ENCODE data around the gene ARHGAP24. TPM values are rescaled to one million over a fixed set of nuclear protein-coding genes. Genes with fewer than 3 reads are reported as not detected.

The ARHGAP24 gene
- total RNA-seq, 1 donor from 2014 or later = 17.8 TPM

GRCh38 chr4:85787133-85787532 is 312.2 kb downstream of the ARHGAP24 start:
- H3K4me1 Mint-ChIP-seq (ENCODE audit: low read depth) = no peaks in the 10 kb centered on the region
- H3K9me3 Mint-ChIP-seq (ENCODE audit: low read depth) = no peaks in the 10 kb centered on the region
- no peaks in the 10 kb centered on the region for H3K36me3 Mint-ChIP-seq (ENCODE audit: insufficient read depth)
- H3K27ac Mint-ChIP-seq = no peak overlapping the region
- TF ChIP-seq CTCF (IDR thresholded peaks at IDR 0.05; ENCODE audit: unreplicated experiment) = no peak
- no peak for DNase-seq (ENCODE audit: low spot score, unreplicated experiment)
- no peak overlapping the region for H3K4me3 Mint-ChIP-seq (ENCODE audit: low read depth)
- H3K27me3 Mint-ChIP-seq = no peaks in the 10 kb centered on the region

- Mint-ChIP-seq H3K27ac (no peak overlapping the region), H3K36me3 (ENCODE audit: insufficient read depth) (no peaks in the 10 kb centered on the region), H3K4me3 (ENCODE audit: low read depth) (no peak overlapping the region), H3K9me3 (ENCODE audit: low read depth) (no peaks in the 10 kb centered on the region), H3K27me3 (no peaks in the 10 kb centered on the region), H3K4me1 (ENCODE audit: low read depth) (no peaks in the 10 kb centered on the region)
- no peak for DNase-seq (ENCODE audit: low spot score, unreplicated experiment)
- TF ChIP-seq CTCF (IDR thresholded peaks at IDR 0.05; ENCODE audit: unreplicated experiment) = no peak
Measured at GRCh38 chr4:85788604-85789003, 313.7 kb downstream of the ARHGAP24 start.

GRCh38 chr4:85789241-85789640 is 314.3 kb downstream of the ARHGAP24 start:
- Mint-ChIP-seq H3K36me3 (ENCODE audit: insufficient read depth) (no peaks in the 10 kb centered on the region), H3K4me3 (ENCODE audit: low read depth) (no peak overlapping the region), H3K27me3 (no peaks in the 10 kb centered on the region), H3K9me3 (ENCODE audit: low read depth) (no peaks in the 10 kb centered on the region), H3K4me1 (ENCODE audit: low read depth) (no peaks in the 10 kb centered on the region), H3K27ac (no peak overlapping the region)
- DNase-seq (ENCODE audit: low spot score, unreplicated experiment) = no peak
- TF ChIP-seq CTCF (IDR thresholded peaks at IDR 0.05; ENCODE audit: unreplicated experiment) = no peak

- Mint-ChIP-seq H3K27ac (no peak overlapping the region), H3K27me3 (no peaks in the 10 kb centered on the region), H3K4me1 (ENCODE audit: low read depth) (no peaks in the 10 kb centered on the region), H3K9me3 (ENCODE audit: low read depth) (no peaks in the 10 kb centered on the region), H3K36me3 (ENCODE audit: insufficient read depth) (no peaks in the 10 kb centered on the region), H3K4me3 (ENCODE audit: low read depth) (no peak overlapping the region)
- no peak for TF ChIP-seq CTCF (IDR thresholded peaks at IDR 0.05; ENCODE audit: unreplicated experiment)
- DNase-seq (ENCODE audit: low spot score, unreplicated experiment) = no peak
Measured at GRCh38 chr4:85790582-85790981, 315.6 kb downstream of the ARHGAP24 start.

GRCh38 chr4:85792376-85793232 is 317.7 kb downstream of the ARHGAP24 start:
- DNase-seq (ENCODE audit: low spot score, unreplicated experiment) = no peak
- Mint-ChIP-seq H3K27me3 (no peaks in the 10 kb centered on the region), H3K4me1 (ENCODE audit: low read depth) (no peaks in the 10 kb centered on the region), H3K9me3 (ENCODE audit: low read depth) (peaks cover 4% of the 10 kb centered on the region), H3K4me3 (ENCODE audit: low read depth) (no peak overlapping the region), H3K27ac (no peak overlapping the region), H3K36me3 (ENCODE audit: insufficient read depth) (peaks cover 1% of the 10 kb centered on the region)
- TF ChIP-seq CTCF (IDR thresholded peaks at IDR 0.05; ENCODE audit: unreplicated experiment) = no peak

Data from progenitor cell of endocrine pancreas (in vitro differentiated cells).